ENCODE results near the gene ESYT3.

ESYT3 gene

GRCh38 chr3:138394156-138394555 is 40.3 kb upstream of the ESYT3 start:
- no peaks in the 10 kb centered on the region for H3K36me3 ChIP-seq
- H3K27me3 ChIP-seq (ENCODE audit: insufficient read depth, low read depth, severe bottlenecking) = no peaks in the 10 kb centered on the region
- TF ChIP-seq CTCF (IDR thresholded peaks at IDR 0.05; ENCODE audit: low read depth, low read length) = no peak
- H3K27ac ChIP-seq = no peak overlapping the region
- H3K4me3 ChIP-seq (ENCODE audit: low read depth, low read length) = no peak overlapping the region
- no peaks in the 10 kb centered on the region for H3K9me3 ChIP-seq (ENCODE audit: severe bottlenecking)
- DNase-seq = no peak

GRCh38 chr3:138394686-138395085 is 39.7 kb upstream of the ESYT3 start:
- no peak for DNase-seq
- Histone ChIP-seq H3K27me3 (ENCODE audit: insufficient read depth, low read depth, severe bottlenecking) (no peaks in the 10 kb centered on the region), H3K4me3 (ENCODE audit: low read depth, low read length) (no peak overlapping the region), H3K9me3 (ENCODE audit: severe bottlenecking) (no peaks in the 10 kb centered on the region), H3K36me3 (no peaks in the 10 kb centered on the region), H3K27ac (no peak overlapping the region)
- TF ChIP-seq CTCF (IDR thresholded peaks at IDR 0.05; ENCODE audit: low read depth, low read length) = no peak

GRCh38 chr3:138395865-138396751 is 38.3 kb upstream of the ESYT3 start:
- H3K36me3 ChIP-seq = no peaks in the 10 kb centered on the region
- TF ChIP-seq CTCF (IDR thresholded peaks at IDR 0.05; ENCODE audit: low read depth, low read length) = no peak
- no peaks in the 10 kb centered on the region for H3K27me3 ChIP-seq (ENCODE audit: insufficient read depth, low read depth, severe bottlenecking)
- H3K27ac ChIP-seq = no peak overlapping the region
- H3K4me3 ChIP-seq (ENCODE audit: low read depth, low read length) = no peak overlapping the region
- no peak for DNase-seq
- H3K9me3 ChIP-seq (ENCODE audit: severe bottlenecking) = no peaks in the 10 kb centered on the region

- no peak for DNase-seq
- TF ChIP-seq CTCF (IDR thresholded peaks at IDR 0.05; ENCODE audit: low read depth, low read length) = no peak
- no peak overlapping the region for H3K4me3 ChIP-seq (ENCODE audit: low read depth, low read length)
- no peaks in the 10 kb centered on the region for H3K36me3 ChIP-seq
- H3K9me3 ChIP-seq (ENCODE audit: severe bottlenecking) = no peaks in the 10 kb centered on the region
- H3K27ac ChIP-seq = no peak overlapping the region
- no peaks in the 10 kb centered on the region for H3K27me3 ChIP-seq (ENCODE audit: insufficient read depth, low read depth, severe bottlenecking)
Measured at GRCh38 chr3:138396752-138397410, 37.5 kb upstream of the ESYT3 start.

GRCh38 chr3:138397983-138398382 is 36.4 kb upstream of the ESYT3 start:
- DNase-seq = no peak
- TF ChIP-seq CTCF (IDR thresholded peaks at IDR 0.05; ENCODE audit: low read depth, low read length) = no peak
- H3K4me3 ChIP-seq (ENCODE audit: low read depth, low read length) = no peak overlapping the region
- H3K27ac ChIP-seq = no peak overlapping the region
- no peaks in the 10 kb centered on the region; the same call in 1 of the 2 replicates for H3K36me3 ChIP-seq
- no peaks in the 10 kb centered on the region for H3K27me3 ChIP-seq (ENCODE audit: insufficient read depth, low read depth, severe bottlenecking)
- H3K9me3 ChIP-seq (ENCODE audit: severe bottlenecking) = no peaks in the 10 kb centered on the region
